K562 (cell line): ENCODE data around the gene GP1BA. TPM values are rescaled to one million over a fixed set of nuclear protein-coding genes. Genes with fewer than 3 reads are reported as not detected.

Source experiments
- AFF1 ChIP-seq, 2 experiments: fragments of 450-650 bp; IDR thresholded peaks; 2 replicates each; pipeline ENCODE4 v1.6.1; 2018; ENCODE audit warnings: mild to moderate bottlenecking in 2 of 2, low read depth in 1 of 2; ENCODE audit not compliant: partially characterized antibody in 2 of 2
- EGR1 ChIP-seq: fragments of 450-650 bp; conservative IDR thresholded peaks from 2 replicates; pipeline ENCODE4 v1.6.1; 2017; ENCODE audit warnings: mild to moderate bottlenecking
- ILK ChIP-seq: fragments of 450-650 bp; IDR thresholded peaks from 2 replicates; pipeline ENCODE4 v1.6.1; 2016; ENCODE audit warnings: missing genetic modification characterization, low read depth, mild to moderate bottlenecking, missing compliant biosample characterization, moderate library complexity, borderline replicate concordance
- MAFG ChIP-seq: fragments of 450-650 bp; conservative IDR thresholded peaks from 2 replicates; pipeline ENCODE4 v1.6.1; 2016; ENCODE audit warnings: missing genetic modification characterization, missing compliant biosample characterization
- MBD1 ChIP-seq: fragments of 250-450 bp; sonication (Bioruptor Pico); IDR thresholded peaks from 2 replicates; pipeline ENCODE4 v1.8.0; 2022; ENCODE audit warnings: inconsistent platforms
- PHF20 ChIP-seq: fragments of 450-650 bp; IDR thresholded peaks from 2 replicates; pipeline ENCODE4 v1.6.1; 2018; ENCODE audit not compliant: partially characterized antibody
- PKNOX1 ChIP-seq: fragments of 450-650 bp; IDR thresholded peaks from 2 replicates; pipeline ENCODE4 v1.6.1; 2016
- POLR3A ChIP-seq: IDR thresholded peaks from 2 replicates; pipeline ENCODE4 v1.6.1; 2011; ENCODE audit warnings: borderline replicate concordance, mild to moderate bottlenecking, moderate library complexity; ENCODE audit not compliant: insufficient read length, insufficient read depth; ENCODE audit errors: extremely low read depth
- RBFOX2 ChIP-seq: fragments of 200-400 bp; formaldehyde crosslinking; IDR thresholded peaks from 2 replicates; pipeline ENCODE4 v1.6.1; 2017; ENCODE audit warnings: low read depth, mild to moderate bottlenecking, low read length, moderate library complexity
- SMAD3 ChIP-seq: fragments of 450-650 bp; formaldehyde crosslinking; conservative IDR thresholded peaks from 2 replicates; pipeline ENCODE4 v1.4.0; 2020; ENCODE audit warnings: mild to moderate bottlenecking
- SMC3 ChIP-seq: conservative IDR thresholded peaks from 2 replicates; pipeline ENCODE4 v1.6.1; 2011; ENCODE audit warnings: low read depth, low read length, improper control_type of control experiment; ENCODE audit not compliant: insufficient read depth
- TAF7 ChIP-seq: fragments of 450-650 bp; IDR thresholded peaks from 2 replicates; pipeline ENCODE4 v1.6.1; 2016; ENCODE audit warnings: missing genetic modification characterization, missing compliant biosample characterization
- TCF7L2 ChIP-seq: fragments of 150-350 bp; IDR thresholded peaks from 2 replicates; pipeline ENCODE4 v1.6.1; 2016; ENCODE audit warnings: low read depth, mild to moderate bottlenecking, low read length, moderate library complexity
- TRIM28 ChIP-seq: fragments of 450-650 bp; IDR thresholded peaks from 2 replicates; pipeline ENCODE4 v1.6.1; 2017
- VEZF1 ChIP-seq: fragments of 200-800 bp; sonication (Bioruptor generic); IDR thresholded peaks from 2 replicates; pipeline ENCODE4 v1.6.1; 2017; ENCODE audit warnings: missing genetic modification characterization, missing compliant biosample characterization
- ZBTB43 ChIP-seq: sonication (generic); formaldehyde crosslinking; IDR thresholded peaks from 2 replicates; pipeline ENCODE4 v1.8.0; 2023; ENCODE audit warnings: mild to moderate bottlenecking, missing genetic modification reagents
- ZNF41 ChIP-seq: fragments of 250-450 bp; sonication (Bioruptor Pico); conservative IDR thresholded peaks from 2 replicates; pipeline ENCODE4 v1.4.0; 2020; ENCODE audit warnings: mild to moderate bottlenecking
- ZNF780A ChIP-seq: fragments of 250-450 bp; sonication (Bioruptor Pico); IDR thresholded peaks from 2 replicates; pipeline ENCODE4 v1.5.0; 2021; ENCODE audit warnings: mild to moderate bottlenecking
- ZSCAN29 ChIP-seq: fragments of 450-650 bp; IDR thresholded peaks from 2 replicates; pipeline ENCODE4 v1.6.1; 2017
- polyA plus RNA-seq, 8 experiments: library from polyadenylated mRNA; depleted of rRNA in 4 of 8; stranded (reverse) in 5 of 8; unstranded in 3 of 8; fragments of >200 nt; fragmentation: Nextera tagmentation in 2 of 8; fragmentation: Illumina TruSeq in 1 of 8; extraction: Ambion mirVana in 2 of 8; extraction: Trizol in 1 of 8; gene quantifications; 2 replicates each; pipeline versions ENCODE4 v1.2.1 to v1.2.3, GENCODE V29; 2011 to 2014; ENCODE audit warnings: inconsistent platforms in 1 of 8, missing spikeins in 1 of 8
- total RNA-seq, 7 experiments: library from RNA; depleted of rRNA in 6 of 7; stranded (reverse); fragments of >200 nt in 6 of 7; fragmentation: Illumina TruSeq in 2 of 7; extraction: Trizol in 2 of 7; gene quantifications; 2 replicates each; pipeline versions ENCODE4 v1.2.1 to v1.2.3, GENCODE V29; 2011 to 2021; ENCODE audit warnings: low replicate concordance in 1 of 7

Gene GP1BA
- total and polyA plus RNA-seq, 9 of the 15 experiments (the other 6 are each of a cell fraction or from before 2014, with no cell fraction given), result 0.01 TPM; not detected in 8

GRCh38 chr17:4934173-4934979 is 2.3 kb downstream of the GP1BA start (continued):
- TF ChIP-seq ILK (no peak), MBD1 (CRISPR knock-in tag) (no peak), ZNF41 (no peak), PHF20 (no peak), PKNOX1 (no peak), TAF7 (no peak), POLR3A (no peak), AFF1 (IDR thresholded peaks at IDR 0.05; ENCODE audit: low read depth in 1 of 2, partially characterized antibody in 2 of 2) (no peak), EGR1 (no peak), VEZF1 (CRISPR knock-in tag) (no peak), SMC3 (no peak), TRIM28 (no peak), RBFOX2 (peak; percentile 54), MAFG (tag) (no peak), ZNF780A (CRISPR knock-in tag) (no peak), TCF7L2 (no peak), ZBTB43 (CRISPR knock-in tag) (no peak), SMAD3 (no peak), ZSCAN29 (no peak)
